ENCODE results near the gene INSIG1.

Gene INSIG1

GRCh38 chr7:155291729-155292128 is 5.9 kb upstream of the INSIG1 start:
- H3K36me3 ChIP-seq (ENCODE audit: control insufficient read depth in 2 of 2, insufficient read depth in 1 of 2, low read length in 2 of 2) = no peaks in the 10 kb centered on the region
- no peak overlapping the region for H3K4me3 ChIP-seq (ENCODE audit: low read depth, low read length)
- ChIA-PET CTCF (no interaction called here), POLR2A (no interaction called here)
- TF ChIP-seq FEZF1 (tag by site-specific recombination; IDR thresholded peaks at IDR 0.05) (no peak), EGR2 (tag by site-specific recombination; IDR thresholded peaks at IDR 0.05; ENCODE audit: low read depth) (peak; percentile 56)
- no peaks in the 10 kb centered on the region for H3K4me1 ChIP-seq (ENCODE audit: control insufficient read depth, insufficient read depth, low read length)
- H3K27ac ChIP-seq (ENCODE audit: extremely low read depth, low read depth, low read length) = no peak overlapping the region
- no peaks in the 10 kb centered on the region for H3K9me3 ChIP-seq (ENCODE audit: control insufficient read depth, insufficient read depth, low read depth, low read length)

GRCh38 chr7:155292680-155293226 is 4.9 kb upstream of the INSIG1 start:
- TF ChIP-seq ZNF202 (tag by site-specific recombination; IDR thresholded peaks at IDR 0.05; ENCODE audit: borderline replicate concordance) = no peak
- TF ChIP-seq ZNF302 (tag by site-specific recombination; IDR thresholded peaks at IDR 0.05; ENCODE audit: low read depth) = no peak
- no peak for TF ChIP-seq EGR2 (tag by site-specific recombination; IDR thresholded peaks at IDR 0.05; ENCODE audit: low read depth)
- no peak for TF ChIP-seq ZBTB11 (tag by site-specific recombination; conservative IDR thresholded peaks at IDR 0.05; ENCODE audit: low read depth)
- no peak for TF ChIP-seq BCL11B (tag by site-specific recombination; IDR thresholded peaks at IDR 0.05; ENCODE audit: low read depth)
- no peak for TF ChIP-seq ZNF585B (tag by site-specific recombination; IDR thresholded peaks at IDR 0.05)
- TF ChIP-seq SETDB1 (IDR thresholded peaks at IDR 0.05; ENCODE audit: insufficient read length, low read length) = no peak
- TF ChIP-seq ZNF274 (IDR thresholded peaks at IDR 0.05; ENCODE audit: low read length) = no peak
- no peak for TF ChIP-seq ZNF274 (tag by site-specific recombination; IDR thresholded peaks at IDR 0.05; ENCODE audit: borderline replicate concordance)
- TF ChIP-seq ZBTB21 (tag by site-specific recombination; IDR thresholded peaks at IDR 0.05) = no peak
- no peak for TF ChIP-seq ZNF433 (tag by site-specific recombination; IDR thresholded peaks at IDR 0.05; ENCODE audit: low read depth)
- TF ChIP-seq ZNF354C (tag by site-specific recombination; IDR thresholded peaks at IDR 0.05; ENCODE audit: borderline replicate concordance, low read depth) = no peak
- no peak for TF ChIP-seq ZNF670 (tag by site-specific recombination; IDR thresholded peaks at IDR 0.05; ENCODE audit: low read depth)
- TF ChIP-seq PRDM4 (tag by site-specific recombination; IDR thresholded peaks at IDR 0.05) = no peak
- no peak for TF ChIP-seq ZNF18 (tag by site-specific recombination; IDR thresholded peaks at IDR 0.05)
- TF ChIP-seq ZNF416 (tag by site-specific recombination; IDR thresholded peaks at IDR 0.05) = no peak
- TF ChIP-seq ZNF157 (tag by site-specific recombination; IDR thresholded peaks at IDR 0.05) = no peak
- Histone ChIP-seq H3K27ac (ENCODE audit: extremely low read depth, low read depth, low read length) (no peak overlapping the region), H3K36me3 (ENCODE audit: control insufficient read depth in 2 of 2, insufficient read depth in 1 of 2, low read length in 2 of 2) (no peaks in the 10 kb centered on the region), H3K4me3 (ENCODE audit: low read depth, low read length) (no peak overlapping the region), H3K9me3 (ENCODE audit: control insufficient read depth, insufficient read depth, low read depth, low read length) (no peaks in the 10 kb centered on the region), H3K4me1 (ENCODE audit: control insufficient read depth, insufficient read depth, low read length) (no peaks in the 10 kb centered on the region)
- POLR2A ChIA-PET = no interaction called here
- CTCF ChIA-PET = interaction anchor here (1.5 kb wide), 1 partner anchor 52 kb away, joined by 3 read pairs; no protein-coding TSS in a partner anchor
